GM19324 (cell line): Measurements from ENCODE around the gene DYRK4.

ENCODE experiments used
- ATAC-seq: cut with Tn5 transposase; IDR thresholded peaks from one replicate; pipeline ENCODE4 v1.9.1; 2021; ENCODE audit warnings: mild to moderate bottlenecking, moderate library complexity; ENCODE audit not compliant: unreplicated experiment, low FRiP score

DYRK4 gene

GRCh38 chr12:4609071-4609470 is 47.1 kb downstream of the DYRK4 start:
- ATAC-seq: no peak

GRCh38 chr12:4610481-4610880 is 48.5 kb downstream of the DYRK4 start:
- ATAC-seq: no peak

GRCh38 chr12:4615667-4616066 is 53.7 kb downstream of the DYRK4 start:
- no peak for ATAC-seq

GRCh38 chr12:4621511-4621910 is 59.5 kb downstream of the DYRK4 start:
- no peak for ATAC-seq

GRCh38 chr12:4626543-4626942 is 64.5 kb downstream of the DYRK4 start:
- no peak for ATAC-seq

GRCh38 chr12:4628406-4628805 is 66.4 kb downstream of the DYRK4 start:
- no peak for ATAC-seq

- no peak for ATAC-seq
Observed at GRCh38 chr12:4630262-4630661, 68.3 kb downstream of the DYRK4 start.

- ATAC-seq: peak; percentile 54
Observed at GRCh38 chr12:4643747-4644146, 81.7 kb downstream of the DYRK4 start.

GRCh38 chr12:4645023-4645422 is 83.0 kb downstream of the DYRK4 start:
- no peak for ATAC-seq

- peak; percentile 38 for ATAC-seq
Observed at GRCh38 chr12:4648104-4648500, 86.1 kb downstream of the DYRK4 start.

- ATAC-seq: peak; percentile 76
Observed at GRCh38 chr12:4648501-4649357, 86.7 kb downstream of the DYRK4 start, which contains the start of the genes AKAP3 and NDUFA9. AKAP3 (minus strand) TSS chr12:4649051; CDS start chr12:4638196, 10,855 bp downstream. NDUFA9 (plus strand) TSS chr12:4649114; CDS start chr12:4649127, 13 bp downstream.

- no peak for ATAC-seq
Observed at GRCh38 chr12:4649358-4649661, 87.3 kb downstream of the DYRK4 start.

GRCh38 chr12:4653257-4653656 is 91.2 kb downstream of the DYRK4 start:
- ATAC-seq: no peak

- no peak for ATAC-seq
Observed at GRCh38 chr12:4653691-4654090, 91.7 kb downstream of the DYRK4 start.
